NB4 (cell line): ENCODE measurements around the gene CENPL.
"Not testable (repeated sequence)": the region's sequence is repeated elsewhere in the genome, so short reads cannot be mapped to it uniquely, and the experiment has no call there.

Experiments used
- POLR2A ChIP-seq: IDR thresholded peaks from 2 replicates; pipeline ENCODE4 v1.6.1; 2011; ENCODE audit warnings: mild to moderate bottlenecking; ENCODE audit not compliant: insufficient read length; ENCODE audit errors: extremely low read depth
- TF ChIP-seq, protein P1 (sequence below): IDR thresholded peaks from one replicate; pipeline ENCODE4 v1.5.1; 2012; ENCODE audit warnings: low read depth, low read length

DNA sequence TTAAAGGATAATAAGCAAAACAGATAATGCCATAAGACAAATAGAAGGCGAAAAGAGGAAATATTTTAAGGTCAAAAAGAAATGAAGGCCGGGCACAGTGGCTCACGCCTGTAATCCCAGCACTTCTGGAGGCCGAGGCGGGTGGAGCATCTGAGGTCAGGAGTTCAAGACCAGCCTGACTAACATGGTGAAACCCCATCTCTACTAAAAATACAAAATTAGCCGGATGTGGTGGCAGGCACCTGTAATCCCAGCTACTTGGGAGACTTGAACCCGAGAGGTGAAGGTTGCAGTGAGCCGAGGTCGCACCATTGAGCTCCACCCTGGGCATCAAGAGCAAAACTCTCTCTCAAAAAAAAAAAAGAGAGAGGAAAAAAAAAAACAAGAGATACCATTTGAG lies 54.4 kb downstream of the CENPL start:
- TF ChIP-seq POLR2A: not testable (repeated sequence)
- TF ChIP-seq, protein P1, sequence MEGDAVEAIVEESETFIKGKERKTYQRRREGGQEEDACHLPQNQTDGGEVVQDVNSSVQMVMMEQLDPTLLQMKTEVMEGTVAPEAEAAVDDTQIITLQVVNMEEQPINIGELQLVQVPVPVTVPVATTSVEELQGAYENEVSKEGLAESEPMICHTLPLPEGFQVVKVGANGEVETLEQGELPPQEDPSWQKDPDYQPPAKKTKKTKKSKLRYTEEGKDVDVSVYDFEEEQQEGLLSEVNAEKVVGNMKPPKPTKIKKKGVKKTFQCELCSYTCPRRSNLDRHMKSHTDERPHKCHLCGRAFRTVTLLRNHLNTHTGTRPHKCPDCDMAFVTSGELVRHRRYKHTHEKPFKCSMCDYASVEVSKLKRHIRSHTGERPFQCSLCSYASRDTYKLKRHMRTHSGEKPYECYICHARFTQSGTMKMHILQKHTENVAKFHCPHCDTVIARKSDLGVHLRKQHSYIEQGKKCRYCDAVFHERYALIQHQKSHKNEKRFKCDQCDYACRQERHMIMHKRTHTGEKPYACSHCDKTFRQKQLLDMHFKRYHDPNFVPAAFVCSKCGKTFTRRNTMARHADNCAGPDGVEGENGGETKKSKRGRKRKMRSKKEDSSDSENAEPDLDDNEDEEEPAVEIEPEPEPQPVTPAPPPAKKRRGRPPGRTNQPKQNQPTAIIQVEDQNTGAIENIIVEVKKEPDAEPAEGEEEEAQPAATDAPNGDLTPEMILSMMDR: not testable (repeated sequence)
